HG03378 (cell line): ENCODE measurements around the gene ANOS1.
"Not testable (repeated sequence)": the region's sequence is repeated elsewhere in the genome, so short reads cannot be mapped to it uniquely, and the experiment has no call there.

ENCODE experiments used
- ATAC-seq: cut with Tn5 transposase; IDR thresholded peaks from one replicate; pipeline ENCODE4 v1.9.1; 2021; ENCODE audit warnings: mild to moderate bottlenecking, moderate library complexity; ENCODE audit not compliant: unreplicated experiment

The ANOS1 gene

GRCh38 chrX:8731559-8732395, at the start of gene ANOS1:
Gene ANOS1 (minus strand): TSS chrX:8732137. CDS start chrX:8732036, 101 bp downstream.
- ATAC-seq: no peak

GRCh38 chrX:8773117-8773516, 41.2 kb upstream of the ANOS1 start:
- no peak for ATAC-seq

GRCh38 chrX:8760021-8760420, 28.1 kb upstream of the ANOS1 start:
- no peak for ATAC-seq

- not testable (repeated sequence) for ATAC-seq
These were observed 26.8 kb upstream of the ANOS1 start for GRCh38 chrX:8758706-8759105.

- ATAC-seq: not testable (repeated sequence)
These were observed 25.9 kb upstream of the ANOS1 start for GRCh38 chrX:8757609-8758389.

- no peak for ATAC-seq
These were observed 23.9 kb upstream of the ANOS1 start for GRCh38 chrX:8755813-8756212.

- no peak for ATAC-seq
These were observed 23.2 kb upstream of the ANOS1 start for GRCh38 chrX:8755116-8755515.

GRCh38 chrX:8749697-8750096, 17.8 kb upstream of the ANOS1 start:
- no peak for ATAC-seq

- peak; percentile 63 for ATAC-seq
These were observed 16.9 kb upstream of the ANOS1 start for GRCh38 chrX:8748855-8749254.

- ATAC-seq: no peak
These were observed 11.3 kb upstream of the ANOS1 start for GRCh38 chrX:8743126-8743732.

GRCh38 chrX:8741981-8742380, 10.0 kb upstream of the ANOS1 start:
- ATAC-seq: no peak

GRCh38 chrX:8738588-8739189, 6.8 kb upstream of the ANOS1 start:
- ATAC-seq: no peak

- ATAC-seq: no peak
These were observed 5.9 kb upstream of the ANOS1 start for GRCh38 chrX:8737883-8738282.

GRCh38 chrX:8730812-8731558, 952 bp downstream of the ANOS1 start:
- no peak for ATAC-seq

- ATAC-seq: no peak
These were observed 2.1 kb downstream of the ANOS1 start for GRCh38 chrX:8729811-8730210.

- ATAC-seq: no peak
These were observed 2.9 kb downstream of the ANOS1 start for GRCh38 chrX:8728932-8729535.

- ATAC-seq: no peak
These were observed 5.8 kb downstream of the ANOS1 start for GRCh38 chrX:8726031-8726652.

- ATAC-seq: no peak
These were observed 7.6 kb downstream of the ANOS1 start for GRCh38 chrX:8724300-8724699.

GRCh38 chrX:8721536-8721935, 10.4 kb downstream of the ANOS1 start:
- ATAC-seq: no peak

- no peak for ATAC-seq
These were observed 11.8 kb downstream of the ANOS1 start for GRCh38 chrX:8720136-8720535.
